H54 (cell line): Measurements from ENCODE around the gene ARHGEF7.

ENCODE experiments used
- DNase-seq: peaks from one replicate; pipeline ENCODE4 v3.0.0; 2011; ENCODE audit warnings: low spot score, mixed read lengths; ENCODE audit not compliant: insufficient read length
- FAIRE-seq: peaks from 3 replicates; lab custom pipeline; 2011; peaks lifted over from hg19 to GRCh38; lab: Jason Lieb, UNC
- POLR2A ChIP-seq: IDR thresholded peaks from 2 replicates; pipeline ENCODE4 v1.6.1; 2011; ENCODE audit warnings: low read depth, mild to moderate bottlenecking, low read length

ARHGEF7 gene

GRCh38 chr13:111328574-111329410 is 213.7 kb downstream of the ARHGEF7 start:
- DNase-seq (no peak), FAIRE-seq (no peak)
- no peak for TF ChIP-seq POLR2A

DNA sequence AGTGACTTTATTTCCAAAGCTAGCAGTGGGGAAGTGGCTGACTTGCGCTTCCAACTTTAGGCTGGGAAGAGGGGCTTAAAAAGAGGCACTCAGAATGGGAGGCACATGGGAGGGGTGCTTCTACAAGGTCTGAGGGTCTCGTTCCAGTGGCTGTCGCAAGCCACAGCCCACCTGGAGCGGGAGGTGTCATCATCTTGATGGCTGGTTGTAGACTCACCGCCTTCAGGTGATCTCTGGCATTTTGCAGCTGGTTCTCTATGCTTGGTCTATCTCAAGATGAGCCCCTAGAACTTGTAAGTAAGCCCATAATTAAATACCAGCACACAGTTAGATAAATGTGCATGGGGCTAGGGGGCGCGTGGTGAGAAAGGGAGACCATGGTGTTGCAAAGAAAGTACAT is 214.5 kb downstream of the ARHGEF7 start:
- TF ChIP-seq POLR2A, result no peak
- no peak for FAIRE-seq
- no peak for DNase-seq

- DNase-seq (no peak), FAIRE-seq (no peak)
- TF ChIP-seq POLR2A, result no peak
Measured at GRCh38 chr13:111330066-111330610, 215.0 kb downstream of the ARHGEF7 start.

DNA sequence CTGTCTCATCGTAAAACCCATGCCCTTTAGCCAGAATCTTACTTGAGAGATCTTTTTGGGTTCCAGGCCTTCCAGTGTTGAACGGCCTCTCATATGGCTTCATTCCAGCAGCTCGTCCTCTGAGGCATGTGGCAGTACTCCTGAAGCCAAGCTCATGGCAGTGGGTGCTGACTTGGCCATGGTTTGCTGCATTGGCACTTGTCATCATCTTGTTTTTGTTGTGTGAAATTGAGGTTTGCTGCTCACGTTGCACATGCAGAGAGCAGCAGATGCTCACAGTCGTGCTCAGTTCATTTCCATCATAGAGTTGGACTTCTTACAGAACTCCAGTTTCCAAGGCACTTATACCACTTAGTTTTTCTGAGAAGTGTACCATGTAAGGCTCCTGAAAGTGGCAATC is 220.2 kb downstream of the ARHGEF7 start:
- no peak for FAIRE-seq

GRCh38 chr13:111336666-111337065 is 221.6 kb downstream of the ARHGEF7 start:
- no peak for TF ChIP-seq POLR2A
- no peak for DNase-seq
- FAIRE-seq, result no peak

More for the DNA sequence above, 220.2 kb downstream of the ARHGEF7 start:
- no peak for TF ChIP-seq POLR2A
- DNase-seq, result no peak

GRCh38 chr13:111337206-111337605 is 222.1 kb downstream of the ARHGEF7 start:
- FAIRE-seq, result peak; percentile 92
- peak; percentile 81 for DNase-seq
- TF ChIP-seq POLR2A, result no peak

GRCh38 chr13:111337741-111338140 is 222.6 kb downstream of the ARHGEF7 start:
- DNase-seq (no peak), FAIRE-seq (no peak)
- TF ChIP-seq POLR2A, result no peak

DNA sequence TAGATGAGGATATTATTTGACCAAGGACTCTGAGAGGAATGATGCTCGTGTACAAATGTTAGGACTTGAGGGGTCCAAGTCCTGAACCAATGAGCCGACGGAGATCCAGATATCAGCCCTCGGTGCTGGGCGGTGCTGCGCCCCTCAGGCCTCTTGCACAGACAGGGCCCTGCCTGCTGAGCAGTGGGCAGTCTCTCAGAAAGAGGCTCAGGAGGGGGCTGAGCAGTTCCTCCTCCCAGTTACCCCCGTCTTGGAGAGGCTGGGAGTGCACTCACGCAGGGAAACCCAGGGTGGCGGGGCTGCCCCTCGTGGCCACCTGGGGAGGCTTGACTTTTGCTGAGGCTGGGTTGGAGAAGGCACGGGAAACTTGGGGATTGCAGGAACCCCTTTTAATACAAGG is 223.7 kb downstream of the ARHGEF7 start:
- DNase-seq (no peak), FAIRE-seq (no peak)
- no peak for TF ChIP-seq POLR2A

DNA sequence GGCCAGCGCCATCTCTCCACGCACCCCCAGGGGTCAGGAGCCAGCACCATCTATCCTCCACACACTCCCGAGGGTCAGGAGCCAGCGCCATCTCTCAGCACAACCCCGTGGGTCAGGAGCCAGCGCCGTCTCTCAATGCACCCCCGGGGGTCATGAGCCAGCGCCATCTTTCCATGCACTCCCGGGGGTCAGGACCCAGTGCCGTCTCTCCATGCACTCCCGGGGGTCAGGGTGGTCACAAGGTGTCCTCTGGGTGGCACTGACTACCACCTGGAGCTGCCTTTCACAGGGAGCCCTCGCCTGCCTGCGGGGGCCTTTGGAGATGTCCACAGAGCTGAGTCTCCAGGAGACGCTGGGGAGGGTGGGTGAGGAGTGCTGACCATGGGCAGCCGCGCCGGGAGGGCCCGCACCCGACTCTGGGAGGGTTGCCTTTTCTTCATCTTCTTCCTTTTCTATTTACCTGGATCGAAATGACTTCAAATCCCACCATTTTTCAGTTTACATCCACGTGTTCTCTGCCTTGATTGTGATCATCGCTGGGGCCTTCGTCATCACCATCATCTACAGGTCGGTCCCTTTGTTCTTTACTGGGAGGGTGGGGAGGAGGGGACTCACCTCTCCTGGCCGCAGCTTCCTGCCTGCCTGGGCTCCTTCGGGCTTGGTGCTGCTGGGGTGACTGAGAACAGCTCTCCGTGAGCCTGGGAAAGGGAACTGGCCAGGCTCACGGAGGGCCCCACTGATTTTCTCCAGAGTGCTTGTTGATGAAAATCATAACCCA is 224.4 kb downstream of the ARHGEF7 start:
- TF ChIP-seq POLR2A, result no peak
- DNase-seq (no peak), FAIRE-seq (no peak)

GRCh38 chr13:111341886-111342285 is 226.8 kb downstream of the ARHGEF7 start:
- DNase-seq (no peak), FAIRE-seq (no peak)
- TF ChIP-seq POLR2A, result no peak

GRCh38 chr13:111342721-111343120 is 227.6 kb downstream of the ARHGEF7 start:
- FAIRE-seq (no peak), DNase-seq (no peak)
- no peak for TF ChIP-seq POLR2A

- DNase-seq, result no peak
- FAIRE-seq, result no peak
Measured at GRCh38 chr13:111343186-111343805, 228.2 kb downstream of the ARHGEF7 start.

DNA sequence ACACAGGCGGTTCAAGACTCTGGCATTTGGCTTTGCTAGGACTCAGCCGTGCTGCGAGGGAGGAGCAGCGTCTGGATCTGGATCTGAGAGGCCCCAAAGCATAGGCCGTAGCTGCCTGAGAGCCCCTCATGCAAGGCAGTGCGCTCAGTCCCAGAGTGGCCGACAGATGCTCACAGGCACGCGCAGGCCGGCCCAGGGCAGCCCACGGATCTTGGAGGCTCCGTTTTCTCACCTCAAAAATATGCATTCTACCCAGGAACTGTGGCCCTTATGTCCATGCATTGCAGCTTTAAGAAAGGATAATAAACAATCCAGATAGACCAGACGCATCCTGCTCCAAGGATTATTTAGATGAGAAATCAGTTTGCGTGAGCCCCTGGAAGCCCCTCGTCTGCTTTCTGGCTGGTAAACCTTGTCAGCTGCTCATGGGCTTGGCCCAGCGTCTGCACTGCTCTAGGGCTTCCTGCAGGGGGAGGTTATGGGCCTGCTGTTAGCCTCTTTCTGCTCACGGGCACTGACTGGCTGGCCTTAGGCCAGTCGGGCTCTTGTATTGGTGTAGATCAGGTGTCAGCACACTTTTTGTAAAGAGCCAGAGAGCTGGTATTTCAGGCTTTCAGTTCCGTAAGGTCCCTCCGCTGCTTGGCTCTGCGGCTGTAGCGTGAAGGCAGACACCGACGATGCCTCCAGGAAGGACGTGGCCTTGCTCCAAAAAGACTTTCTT is 229.5 kb downstream of the ARHGEF7 start:
- FAIRE-seq (no peak), DNase-seq (peak; percentile 51)
- no peak for TF ChIP-seq POLR2A

More at GRCh38 chr13:111343186-111343805, 228.2 kb downstream of the ARHGEF7 start:
- no peak for TF ChIP-seq POLR2A
